AG09309 (cell line): ENCODE results near the gene A4GALT.
A peak's percentile ranks its signal among the peaks of the same experiment; 100 is the strongest.
"Not testable (repeated sequence)": the region's sequence is repeated elsewhere in the genome, so short reads cannot be mapped to it uniquely, and the experiment has no call there.

Experiments used
- DNase-seq: peaks from one replicate; pipeline ENCODE4 v3.0.0-alpha.2; 2010; ENCODE audit warnings: low read depth
- H3K4me3 ChIP-seq: 2 replicates; pipeline ENCODE4 v1.5.1; 2011; ENCODE audit warnings: mild to moderate bottlenecking, low read depth, low read length, moderate library complexity; ENCODE audit not compliant: control insufficient read depth
- CTCF ChIP-seq: IDR thresholded peaks from 2 replicates; pipeline ENCODE4 v1.5.1; 2011; ENCODE audit warnings: mild to moderate bottlenecking, low read depth, low read length, inconsistent platforms; ENCODE audit not compliant: insufficient read depth, control insufficient read depth; ENCODE audit errors: missing control alignments

The A4GALT gene

GRCh38 chr22:42752912-42753311, 32.2 kb upstream of the A4GALT start:
- no peak for DNase-seq
- no peak overlapping the region for H3K4me3 ChIP-seq
- TF ChIP-seq CTCF, result no peak

GRCh38 chr22:42752230-42752746, 31.6 kb upstream of the A4GALT start:
- no peak overlapping the region for H3K4me3 ChIP-seq
- no peak for TF ChIP-seq CTCF
- no peak for DNase-seq

- H3K4me3 ChIP-seq, DNase-seq: not testable (repeated sequence)
Observed at GRCh38 chr22:42750421-42750820, 29.8 kb upstream of the A4GALT start.

GRCh38 chr22:42747701-42748513, 27.2 kb upstream of the A4GALT start:
- DNase-seq, result peak; percentile 46
- H3K4me3 ChIP-seq, result no peak overlapping the region
- TF ChIP-seq CTCF, result no peak

GRCh38 chr22:42745118-42745517, 24.4 kb upstream of the A4GALT start:
- no peak for DNase-seq
- TF ChIP-seq CTCF, result no peak

GRCh38 chr22:42743501-42743991, 22.9 kb upstream of the A4GALT start:
- no peak for TF ChIP-seq CTCF
- no peak overlapping the region for H3K4me3 ChIP-seq
- DNase-seq, result peak; percentile 69

More at GRCh38 chr22:42745118-42745517, 24.4 kb upstream of the A4GALT start:
- H3K4me3 ChIP-seq, result no peak overlapping the region

- no peak for TF ChIP-seq CTCF
- H3K4me3 ChIP-seq, result no peak overlapping the region
- DNase-seq, result no peak
Observed at GRCh38 chr22:42742940-42743339, 22.3 kb upstream of the A4GALT start.

- not testable (repeated sequence) for DNase-seq
Observed at GRCh38 chr22:42740320-42740719, 19.6 kb upstream of the A4GALT start.

More at GRCh38 chr22:42740320-42740719, 19.6 kb upstream of the A4GALT start:
- not testable (repeated sequence) for H3K4me3 ChIP-seq
